Activated naive CD8-positive, alpha-beta T cell treated with anti-CD3 and anti-CD28 coated beads, Interleukin-2, amount 50 U/mL, for 24 hours (primary cell): ENCODE results near the gene VTI1A.

Experiments
- ATAC-seq: fragments of 150-1000 bp; cut with Tn5 transposase; one replicate; pipeline ENCODE4 v1.10.0; 2021
- DNase-seq: peaks from one replicate; pipeline ENCODE4 v3.0.0; 2021
- H3K27ac Mint-ChIP-seq: one replicate; pipeline ENCODE4 v1.8.0; 2021; ENCODE audit warnings: mild to moderate bottlenecking, mixed read lengths
- H3K27me3 Mint-ChIP-seq: one replicate; pipeline ENCODE4 v1.8.0; 2021; ENCODE audit warnings: mixed read lengths
- H3K36me3 Mint-ChIP-seq: one replicate; pipeline ENCODE4 v1.8.0; 2021; ENCODE audit warnings: low read depth, mixed read lengths
- H3K4me1 Mint-ChIP-seq: one replicate; pipeline ENCODE4 v1.8.0; 2021; ENCODE audit warnings: mixed read lengths
- H3K4me3 Mint-ChIP-seq: one replicate; pipeline ENCODE4 v1.8.0; 2021; ENCODE audit warnings: mild to moderate bottlenecking, moderate library complexity, mixed read lengths
- H3K9me3 Mint-ChIP-seq: one replicate; pipeline ENCODE4 v1.8.0; 2021; ENCODE audit warnings: mixed read lengths

The VTI1A gene

DNA sequence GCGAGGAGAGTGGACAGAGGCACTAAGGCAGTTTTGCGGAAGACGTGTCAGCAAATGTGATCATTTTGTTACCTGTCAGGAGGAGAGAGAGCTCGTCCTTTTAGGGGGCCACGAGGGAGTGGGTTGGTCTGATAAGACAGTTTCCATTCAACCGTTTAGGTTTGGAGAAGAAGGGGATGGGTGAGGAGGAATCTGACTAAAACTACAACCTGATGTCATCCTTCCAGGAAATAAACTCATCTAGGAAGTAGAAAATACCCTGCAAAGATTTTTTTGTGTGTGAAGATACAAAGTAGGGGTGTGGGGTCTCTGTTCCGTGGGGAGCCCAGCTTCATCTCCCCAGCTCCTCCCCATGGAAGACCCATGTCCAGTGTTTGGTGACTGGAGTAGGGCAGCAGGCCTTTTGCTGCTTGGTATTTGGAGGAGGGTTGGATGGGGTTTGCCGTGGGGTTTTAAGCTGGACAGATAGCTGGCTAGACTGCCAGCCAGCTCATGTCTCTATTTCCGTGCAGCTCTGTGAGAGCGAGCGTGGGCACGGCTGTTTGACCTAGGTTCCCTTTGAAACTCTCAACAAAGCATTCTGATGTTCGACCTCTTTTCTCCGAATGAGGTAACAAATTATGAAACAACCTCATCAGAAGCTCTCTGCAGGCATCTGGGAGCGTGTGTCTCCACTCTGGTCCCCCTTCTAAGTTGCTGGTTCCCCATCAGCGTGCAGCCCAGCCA lies 367.0 kb downstream of the VTI1A start:
- Mint-ChIP-seq H3K27ac (peak overlapping the region; percentile 20), H3K4me3 (no peak overlapping the region), H3K36me3 (peaks cover 9% of the 10 kb centered on the region), H3K9me3 (no peaks in the 10 kb centered on the region), H3K27me3 (no peaks in the 10 kb centered on the region), H3K4me1 (peaks cover 14% of the 10 kb centered on the region)
- no peak for DNase-seq
- no peak for ATAC-seq

- peaks cover 14% of the 10 kb centered on the region for H3K4me1 Mint-ChIP-seq
- H3K9me3 Mint-ChIP-seq: no peaks in the 10 kb centered on the region
- H3K27ac Mint-ChIP-seq: no peak overlapping the region
- DNase-seq: no peak
- no peak for ATAC-seq
- peaks cover 6% of the 10 kb centered on the region for H3K36me3 Mint-ChIP-seq
- no peak overlapping the region for H3K4me3 Mint-ChIP-seq
- H3K27me3 Mint-ChIP-seq: no peaks in the 10 kb centered on the region
Observed at GRCh38 chr10:112815269-112816032, 368.4 kb downstream of the VTI1A start.

GRCh38 chr10:112816033-112816430 lies 369.0 kb downstream of the VTI1A start:
- ATAC-seq (no peak), DNase-seq (no peak)
- Mint-ChIP-seq H3K4me1 (peaks cover 14% of the 10 kb centered on the region), H3K27me3 (no peaks in the 10 kb centered on the region), H3K27ac (no peak overlapping the region), H3K9me3 (no peaks in the 10 kb centered on the region), H3K4me3 (no peak overlapping the region), H3K36me3 (peaks cover 6% of the 10 kb centered on the region)

GRCh38 chr10:112816891-112817290 lies 369.9 kb downstream of the VTI1A start:
- Mint-ChIP-seq H3K9me3 (no peaks in the 10 kb centered on the region), H3K36me3 (peaks cover 6% of the 10 kb centered on the region), H3K27me3 (no peaks in the 10 kb centered on the region), H3K27ac (no peak overlapping the region), H3K4me3 (no peak overlapping the region), H3K4me1 (peaks cover 14% of the 10 kb centered on the region)
- DNase-seq: no peak
- ATAC-seq: no peak

GRCh38 chr10:112817981-112818777 lies 371.2 kb downstream of the VTI1A start:
- peaks cover 6% of the 10 kb centered on the region for H3K36me3 Mint-ChIP-seq
- no peak overlapping the region for H3K27ac Mint-ChIP-seq
- no peaks in the 10 kb centered on the region for H3K9me3 Mint-ChIP-seq
- no peaks in the 10 kb centered on the region for H3K27me3 Mint-ChIP-seq
- H3K4me3 Mint-ChIP-seq: no peak overlapping the region
- H3K4me1 Mint-ChIP-seq: peaks cover 13% of the 10 kb centered on the region
- DNase-seq: no peak
- ATAC-seq: no peak

DNA sequence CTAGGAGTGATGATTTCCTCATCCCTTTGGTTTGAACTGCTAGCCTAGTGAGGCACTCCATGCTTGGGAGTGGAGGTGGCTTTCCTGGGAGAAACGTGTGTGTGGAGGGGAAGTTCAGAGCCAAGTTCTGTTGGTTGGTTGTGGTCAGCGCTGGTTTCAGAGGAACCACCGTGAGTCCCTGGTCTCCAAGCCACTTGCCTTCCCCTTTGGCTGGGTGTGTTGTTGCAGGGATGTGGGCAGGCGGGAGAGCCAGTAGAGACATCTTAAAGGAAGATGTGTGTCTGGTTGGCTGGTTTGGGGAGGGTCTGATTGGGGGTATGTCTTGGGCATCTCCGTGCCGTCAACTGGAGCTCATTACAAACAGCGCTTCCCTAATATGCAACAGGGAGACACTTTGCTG lies 372.2 kb downstream of the VTI1A start:
- Mint-ChIP-seq H3K27me3 (no peaks in the 10 kb centered on the region), H3K9me3 (no peaks in the 10 kb centered on the region), H3K27ac (no peak overlapping the region), H3K4me3 (no peak overlapping the region), H3K4me1 (peaks cover 6% of the 10 kb centered on the region), H3K36me3 (peaks cover 6% of the 10 kb centered on the region)
- ATAC-seq: no peak
- DNase-seq: no peak

GRCh38 chr10:112820320-112820719 lies 373.3 kb downstream of the VTI1A start:
- H3K4me3 Mint-ChIP-seq: no peak overlapping the region
- peaks cover 3% of the 10 kb centered on the region for H3K4me1 Mint-ChIP-seq
- ATAC-seq: no peak
- no peak overlapping the region for H3K27ac Mint-ChIP-seq
- no peaks in the 10 kb centered on the region for H3K27me3 Mint-ChIP-seq
- no peaks in the 10 kb centered on the region for H3K9me3 Mint-ChIP-seq
- DNase-seq: no peak
- peaks cover 5% of the 10 kb centered on the region for H3K36me3 Mint-ChIP-seq

GRCh38 chr10:112821038-112821437 lies 374.0 kb downstream of the VTI1A start:
- Mint-ChIP-seq H3K36me3 (no peaks in the 10 kb centered on the region), H3K4me1 (no peaks in the 10 kb centered on the region), H3K27ac (no peak overlapping the region), H3K27me3 (no peaks in the 10 kb centered on the region), H3K9me3 (no peaks in the 10 kb centered on the region), H3K4me3 (no peak overlapping the region)
- DNase-seq (no peak), ATAC-seq (no peak)

GRCh38 chr10:112821663-112822062 lies 374.6 kb downstream of the VTI1A start:
- no peak for ATAC-seq
- no peaks in the 10 kb centered on the region for H3K4me1 Mint-ChIP-seq
- no peaks in the 10 kb centered on the region for H3K9me3 Mint-ChIP-seq
- DNase-seq: no peak
- H3K4me3 Mint-ChIP-seq: no peak overlapping the region
- H3K27ac Mint-ChIP-seq: no peak overlapping the region
- H3K27me3 Mint-ChIP-seq: no peaks in the 10 kb centered on the region
- no peaks in the 10 kb centered on the region for H3K36me3 Mint-ChIP-seq

- H3K36me3 Mint-ChIP-seq: no peaks in the 10 kb centered on the region
- H3K27me3 Mint-ChIP-seq: no peaks in the 10 kb centered on the region
- H3K27ac Mint-ChIP-seq: no peak overlapping the region
- no peak overlapping the region for H3K4me3 Mint-ChIP-seq
- DNase-seq (no peak), ATAC-seq (no peak)
- H3K9me3 Mint-ChIP-seq: no peaks in the 10 kb centered on the region
- no peaks in the 10 kb centered on the region for H3K4me1 Mint-ChIP-seq
Observed at GRCh38 chr10:112823007-112823406, 376.0 kb downstream of the VTI1A start.

DNA sequence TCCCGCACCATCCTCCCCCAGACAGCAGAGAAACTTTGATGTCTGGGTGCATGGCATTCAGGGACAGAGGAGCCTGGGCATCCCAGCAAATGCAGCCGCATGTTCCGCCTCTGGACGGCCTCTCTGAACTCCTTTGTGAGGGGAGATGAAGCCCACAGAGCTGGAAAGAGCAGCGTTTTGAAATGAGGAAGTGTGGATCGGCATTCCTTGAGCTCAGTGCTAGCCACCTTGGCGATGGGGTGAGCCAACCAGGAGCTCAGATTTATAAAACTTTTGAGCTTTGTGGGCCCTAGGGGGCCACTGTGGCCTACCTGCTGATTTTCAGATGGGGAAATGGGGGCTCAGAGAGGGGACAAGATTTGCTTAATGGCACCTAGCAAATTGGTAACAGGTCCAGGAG lies 376.6 kb downstream of the VTI1A start:
- Mint-ChIP-seq H3K4me1 (no peaks in the 10 kb centered on the region), H3K4me3 (no peak overlapping the region), H3K36me3 (no peaks in the 10 kb centered on the region), H3K27ac (no peak overlapping the region), H3K27me3 (no peaks in the 10 kb centered on the region), H3K9me3 (no peaks in the 10 kb centered on the region)
- ATAC-seq (no peak), DNase-seq (no peak)

DNA sequence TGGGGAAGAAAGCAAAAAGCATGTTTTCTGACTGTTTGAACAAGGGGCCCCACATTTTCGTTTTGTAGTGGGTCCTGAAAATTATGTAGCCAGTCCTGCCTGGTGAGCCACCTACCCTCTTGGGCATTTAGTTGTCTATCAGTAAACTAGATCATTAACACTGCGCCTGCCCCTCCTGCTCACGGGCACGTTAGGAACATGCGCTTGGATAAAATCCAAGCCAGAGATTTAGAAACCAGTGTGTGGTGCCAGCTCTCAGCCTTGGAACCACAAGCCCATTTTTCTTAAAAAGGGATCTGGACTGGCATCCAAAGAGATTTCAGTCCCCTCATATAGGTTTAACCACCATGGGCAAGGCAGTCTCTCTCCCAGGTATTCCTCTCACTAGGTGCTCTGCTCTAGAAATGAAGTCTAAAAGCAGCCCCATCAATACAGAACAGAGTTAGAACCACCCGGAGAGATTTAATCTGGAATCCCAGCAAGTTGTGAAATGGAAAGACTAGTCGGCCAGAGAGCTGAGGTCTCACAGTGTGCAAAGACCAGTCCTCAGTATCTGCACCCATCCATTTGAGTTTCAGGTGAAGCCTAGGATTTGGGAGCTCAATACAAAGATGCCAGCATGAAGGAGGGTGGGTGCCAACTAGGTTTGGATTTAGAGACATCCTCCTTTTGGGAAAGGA lies 379.1 kb downstream of the VTI1A start:
- ATAC-seq: no peak
- Mint-ChIP-seq H3K36me3 (peaks cover 6% of the 10 kb centered on the region), H3K9me3 (no peaks in the 10 kb centered on the region), H3K27me3 (no peaks in the 10 kb centered on the region), H3K27ac (no peak overlapping the region), H3K4me1 (no peaks in the 10 kb centered on the region), H3K4me3 (no peak overlapping the region)
- no peak for DNase-seq

- Mint-ChIP-seq H3K9me3 (no peaks in the 10 kb centered on the region), H3K4me1 (no peaks in the 10 kb centered on the region), H3K4me3 (no peak overlapping the region), H3K27ac (no peak overlapping the region), H3K27me3 (no peaks in the 10 kb centered on the region), H3K36me3 (peaks cover 6% of the 10 kb centered on the region)
- DNase-seq: no peak
- ATAC-seq: no peak
Observed at GRCh38 chr10:112827086-112827485, 380.1 kb downstream of the VTI1A start.

- H3K4me1 Mint-ChIP-seq: no peaks in the 10 kb centered on the region
- no peaks in the 10 kb centered on the region for H3K9me3 Mint-ChIP-seq
- ATAC-seq (no peak), DNase-seq (no peak)
- H3K4me3 Mint-ChIP-seq: no peak overlapping the region
- H3K27ac Mint-ChIP-seq: no peak overlapping the region
- peaks cover 6% of the 10 kb centered on the region for H3K36me3 Mint-ChIP-seq
- no peaks in the 10 kb centered on the region for H3K27me3 Mint-ChIP-seq
Observed at GRCh38 chr10:112827951-112828350, 380.9 kb downstream of the VTI1A start.
